Omental fat pad (tissue), 4 donors: Measurements from ENCODE around the gene HSD17B14. TPM values are rescaled to one million over a fixed set of nuclear protein-coding genes. Genes with fewer than 3 reads are reported as not detected.
A peak's percentile ranks its signal among the peaks of the same experiment; 100 is the strongest.

Experiments used
- ATAC-seq: fragments of 150-250 bp; one replicate; pipeline ENCODE4 v1.9.1; 2016; ENCODE audit warnings: mild to moderate bottlenecking, moderate library complexity; ENCODE audit not compliant: low FRiP score
- DNase-seq: peaks from one replicate; pipeline ENCODE4 v3.0.0-alpha.2; 2019; ENCODE audit warnings: low spot score
- CTCF ChIP-seq, 3 donors: fragments of 450-650 bp; IDR thresholded peaks; one replicate each; pipeline ENCODE4 v1.5.1; 2016 to 2017; ENCODE audit warnings: antibody characterized with exemption in 3 of 3, mild to moderate bottlenecking in 3 of 3, moderate library complexity in 2 of 3
- total RNA-seq, 4 donors: library from RNA; depleted of rRNA; stranded (reverse); fragments of >200 nt; gene quantifications; one replicate each; pipeline ENCODE4 v1.1.0, GENCODE V29; 2016

HSD17B14 gene
- total RNA-seq, 4 donors from 2014 or later, result 11.0 to 19.3 (median 13.0) TPM

GRCh38 chr19:48845384-48845783 is 9.1 kb upstream of the HSD17B14 start:
- TF ChIP-seq CTCF (IDR thresholded peaks at IDR 0.05), result no peak
- no peak for DNase-seq
- ATAC-seq, result no peak

- ATAC-seq, result no peak
- TF ChIP-seq CTCF (IDR thresholded peaks at IDR 0.05), result no peak
- no peak for DNase-seq
Observed at GRCh38 chr19:48844472-48844871, 8.2 kb upstream of the HSD17B14 start.

GRCh38 chr19:48842789-48843162 is 6.5 kb upstream of the HSD17B14 start:
- ATAC-seq (peak; percentile 75), DNase-seq (no peak)
- peak in 1 of 3 donors; percentile 85 for TF ChIP-seq CTCF (IDR thresholded peaks at IDR 0.05)

- DNase-seq, result no peak
- no peak for ATAC-seq
- TF ChIP-seq CTCF (IDR thresholded peaks at IDR 0.05), result no peak
Observed at GRCh38 chr19:48841571-48841970, 5.3 kb upstream of the HSD17B14 start.

- DNase-seq, result no peak
- ATAC-seq, result no peak
- TF ChIP-seq CTCF (IDR thresholded peaks at IDR 0.05), result no peak
Observed at GRCh38 chr19:48841047-48841446, 4.8 kb upstream of the HSD17B14 start.

- ATAC-seq, result no peak
- DNase-seq, result no peak
- no peak for TF ChIP-seq CTCF (IDR thresholded peaks at IDR 0.05)
Observed at GRCh38 chr19:48837687-48838086, 1.4 kb upstream of the HSD17B14 start.

- peak; percentile 79 for DNase-seq
- no peak for TF ChIP-seq CTCF (IDR thresholded peaks at IDR 0.05)
- peak; percentile 79 for ATAC-seq
Observed at GRCh38 chr19:48837051-48837524, 797 bp upstream of the HSD17B14 start.
